Anterior cingulate cortex (tissue), 58 donors: Measurements from ENCODE around the gene IFT88.
"Not testable (repeated sequence)": the region's sequence is repeated elsewhere in the genome, so short reads cannot be mapped to it uniquely, and the experiment has no call there.

Source experiments
- DNase-seq, 58 donors: peaks; one replicate each; lab custom pipeline; 2025; lab: John Stamatoyannopoulos, UW

IFT88 gene

GRCh38 chr13:20623000-20623399 is 56.0 kb downstream of the IFT88 start:
- no peak for DNase-seq

GRCh38 chr13:20624213-20624612 is 57.3 kb downstream of the IFT88 start:
- no peak for DNase-seq

GRCh38 chr13:20633802-20634201 is 66.8 kb downstream of the IFT88 start:
- DNase-seq, result no peak

- DNase-seq, result no peak
These were observed 69.1 kb downstream of the IFT88 start for GRCh38 chr13:20636079-20636478.

- DNase-seq, result peak in 1 of 58 donors; percentile 34
These were observed 70.9 kb downstream of the IFT88 start for GRCh38 chr13:20637811-20638210.

GRCh38 chr13:20647758-20648157 is 80.8 kb downstream of the IFT88 start:
- DNase-seq, result no peak

GRCh38 chr13:20652946-20653345 is 86.0 kb downstream of the IFT88 start:
- no peak for DNase-seq

GRCh38 chr13:20654156-20654555 is 87.2 kb downstream of the IFT88 start:
- DNase-seq, result no peak

GRCh38 chr13:20658451-20659040 is 91.6 kb downstream of the IFT88 start:
- no peak for DNase-seq

GRCh38 chr13:20664351-20664750 is 97.4 kb downstream of the IFT88 start:
- DNase-seq, result peak in 20 of 58 donors; percentile 6 to 72 (median 28)

- no peak for DNase-seq
These were observed 100.0 kb downstream of the IFT88 start for GRCh38 chr13:20666948-20667347.

- no peak for DNase-seq
These were observed 101.0 kb downstream of the IFT88 start for GRCh38 chr13:20667857-20668437.

GRCh38 chr13:20669162-20669561 is 102.2 kb downstream of the IFT88 start:
- no peak for DNase-seq

- peak in 8 of 58 donors; percentile 8 to 75 (median 26) for DNase-seq
These were observed 104.8 kb downstream of the IFT88 start for GRCh38 chr13:20671789-20672188.

- DNase-seq, result no peak
These were observed 105.8 kb downstream of the IFT88 start for GRCh38 chr13:20672772-20673171.

GRCh38 chr13:20673715-20674114 is 106.8 kb downstream of the IFT88 start:
- DNase-seq, result peak in 13 of 58 donors; percentile 6 to 45 (median 35)

- DNase-seq, result no peak
These were observed 109.3 kb downstream of the IFT88 start for GRCh38 chr13:20676213-20676612.

- DNase-seq, result not testable (repeated sequence)
These were observed 111.6 kb downstream of the IFT88 start for GRCh38 chr13:20678606-20679005.

- no peak for DNase-seq
These were observed 112.9 kb downstream of the IFT88 start for GRCh38 chr13:20679879-20680278.

GRCh38 chr13:20680416-20681080 is 113.6 kb downstream of the IFT88 start:
- no peak for DNase-seq

GRCh38 chr13:20681481-20681880 is 114.5 kb downstream of the IFT88 start:
- not testable (repeated sequence) for DNase-seq

- no peak for DNase-seq
These were observed 115.1 kb downstream of the IFT88 start for GRCh38 chr13:20682061-20682460.
